Skin epidermis (tissue), 12 donors: Measurements from ENCODE around the gene SLC25A29.

ENCODE experiments used
- H3K27ac ChIP-seq, 21 experiments: fragments of 200-600 bp; sonication (generic) in 11 of 21; one replicate each; pipeline ENCODE4 v1.5.0; 2020; ENCODE audit warnings: mild to moderate bottlenecking in 3 of 21, inconsistent platforms in 2 of 21, moderate library complexity in 2 of 21
- H3K4me3 ChIP-seq, 7 experiments: fragments of 200-600 bp; sonication (generic) in 2 of 7; one replicate each; pipeline ENCODE4 v1.5.0; 2020; ENCODE audit warnings: inconsistent platforms in 2 of 7, mild to moderate bottlenecking in 2 of 7, moderate library complexity in 1 of 7

SLC25A29 gene

DNA sequence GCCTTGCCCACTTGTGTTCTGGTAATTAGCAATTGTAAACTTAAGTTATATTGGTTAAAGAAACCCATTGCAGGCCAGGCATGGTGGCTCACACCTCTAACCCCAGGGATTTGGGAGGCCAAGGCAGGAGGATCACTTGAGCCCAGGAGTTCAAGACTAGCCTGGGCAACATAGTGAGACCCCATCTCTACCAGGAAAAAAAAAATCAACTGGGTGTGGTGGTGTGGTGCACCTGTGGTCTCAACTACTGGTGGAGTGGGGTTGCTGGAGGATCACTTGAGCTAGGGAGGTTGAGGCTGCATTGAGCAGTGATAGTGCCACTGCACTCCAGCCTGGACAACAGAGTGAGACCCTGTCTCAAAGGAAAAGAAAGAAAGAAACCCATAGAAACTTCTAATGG lies 53.6 kb downstream of the SLC25A29 start:
- Histone ChIP-seq H3K4me3 (no peak overlapping the region), H3K27ac (no peak overlapping the region)

DNA sequence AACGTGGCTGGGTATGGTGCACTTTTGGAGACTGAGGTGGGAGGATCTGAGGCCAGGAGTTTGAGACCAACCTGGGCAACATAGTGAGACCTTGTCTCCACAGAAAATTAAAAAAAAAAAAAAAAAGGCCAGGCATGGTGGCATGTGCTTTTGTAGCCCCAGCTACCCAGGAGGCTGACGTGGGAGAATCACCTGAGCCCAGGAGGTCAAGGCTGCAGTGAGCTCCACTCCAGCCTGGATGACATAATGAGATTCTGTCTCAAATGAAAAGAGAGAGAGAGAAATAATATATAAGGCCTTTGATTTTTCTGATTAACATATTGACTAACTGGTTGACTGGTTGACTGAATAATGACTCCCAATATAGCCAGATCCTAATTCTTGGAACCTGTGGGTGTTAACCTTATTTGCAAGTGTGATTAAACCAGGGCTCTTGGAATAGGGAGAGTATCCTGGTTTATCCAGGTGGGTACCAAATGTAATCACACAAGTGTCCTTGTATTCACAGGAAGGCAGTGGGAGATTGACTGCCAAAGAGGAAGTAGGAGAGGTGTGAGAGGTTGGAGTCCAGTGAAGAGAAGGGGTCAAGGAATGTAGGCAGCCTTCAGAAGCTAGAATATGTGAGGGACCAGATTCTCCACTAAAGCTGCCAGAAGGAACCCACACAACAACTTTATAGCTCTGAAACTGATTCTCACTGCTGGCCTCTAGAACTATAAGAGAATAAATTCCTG lies 55.3 kb downstream of the SLC25A29 start:
- H3K27ac ChIP-seq: peak overlapping the region in 1 of 21 experiments; percentile 8

DNA sequence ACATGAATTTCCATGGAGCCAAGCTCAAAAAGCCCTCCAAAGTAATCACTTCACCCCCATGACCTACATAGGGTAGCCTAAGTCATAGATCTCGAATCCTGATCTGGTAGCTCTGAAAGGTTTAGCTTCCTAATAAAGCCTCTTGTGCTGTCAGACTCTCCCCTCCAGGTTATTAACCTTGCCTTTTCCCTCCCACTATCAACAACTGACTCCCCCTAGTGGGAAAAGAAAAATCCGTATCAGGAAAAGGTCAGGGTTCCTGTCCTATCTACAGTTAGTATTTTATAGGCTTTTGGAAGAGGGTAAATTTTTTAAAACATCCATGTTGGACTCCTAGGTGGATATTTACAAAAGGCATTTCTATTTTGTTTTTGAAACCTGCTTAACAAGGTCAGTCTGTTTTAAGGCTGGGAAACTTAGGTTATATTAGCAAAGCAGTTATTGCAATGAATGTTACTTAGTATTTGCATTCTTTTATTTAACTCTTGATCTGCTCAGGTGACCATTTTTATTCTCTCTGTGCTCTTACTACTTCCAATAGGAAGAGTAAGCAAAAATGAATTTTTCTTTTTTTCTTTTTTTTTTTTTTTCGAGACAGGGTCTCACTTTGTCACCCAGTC lies 59.3 kb downstream of the SLC25A29 start:
- Histone ChIP-seq H3K27ac (peak overlapping the region in 1 of 21 experiments; percentile 20), H3K4me3 (no peak overlapping the region)

More for the DNA sequence above, 55.3 kb downstream of the SLC25A29 start:
- no peak overlapping the region for H3K4me3 ChIP-seq

DNA sequence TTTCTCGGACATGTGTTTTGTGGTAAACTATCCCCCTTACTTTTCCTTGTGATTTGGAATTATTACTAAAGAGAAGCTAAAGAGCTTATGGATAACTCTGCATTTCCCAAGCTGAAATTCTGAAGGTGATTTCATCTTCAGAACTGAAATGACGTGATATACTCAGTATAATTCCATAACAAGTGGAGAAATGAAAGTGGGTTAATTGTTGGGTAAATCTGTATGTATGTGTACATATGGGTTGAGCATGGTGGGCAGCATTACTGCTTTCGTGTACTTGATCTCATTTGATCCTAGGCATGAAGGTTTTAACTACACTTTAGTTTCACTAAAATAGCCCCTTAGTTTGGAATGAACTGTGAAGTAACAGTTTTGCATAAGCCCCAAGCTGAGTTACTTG lies 63.2 kb downstream of the SLC25A29 start:
- H3K4me3 ChIP-seq: no peak overlapping the region
- H3K27ac ChIP-seq: peak overlapping the region in 1 of 21 experiments; percentile 4

DNA sequence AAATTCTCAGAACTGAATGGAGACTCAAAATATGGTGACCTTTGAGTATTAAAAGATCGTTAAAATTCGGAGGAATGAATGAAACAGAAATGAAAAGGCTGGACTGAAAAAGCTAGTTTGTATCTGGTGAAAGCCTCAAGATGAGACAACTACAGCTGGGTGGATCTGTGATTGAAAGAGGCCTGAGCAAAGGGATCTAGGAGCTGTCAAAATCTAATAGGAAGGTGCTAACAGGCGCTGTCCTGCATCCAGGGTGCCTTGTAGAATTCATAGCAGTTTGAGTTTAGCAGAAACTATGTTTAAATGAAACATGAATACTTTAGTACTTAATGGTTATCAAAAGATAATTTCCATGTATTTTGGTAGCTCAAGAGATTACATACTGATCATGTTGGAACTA lies 65.0 kb downstream of the SLC25A29 start:
- H3K4me3 ChIP-seq: peak overlapping the region; percentile 63 to 100 (median 78)
- peak overlapping the region in 18 of 21 experiments; percentile 71 to 100 (median 90) for H3K27ac ChIP-seq
